Globus pallidus (tissue), 1 donor: ENCODE measurements around the gene MSL3B.

Source experiments
- DNase-seq: peaks from one replicate; pipeline ENCODE4 v3.0.0-alpha.2; 2015; ENCODE audit warnings: low spot score

MSL3B gene

DNA sequence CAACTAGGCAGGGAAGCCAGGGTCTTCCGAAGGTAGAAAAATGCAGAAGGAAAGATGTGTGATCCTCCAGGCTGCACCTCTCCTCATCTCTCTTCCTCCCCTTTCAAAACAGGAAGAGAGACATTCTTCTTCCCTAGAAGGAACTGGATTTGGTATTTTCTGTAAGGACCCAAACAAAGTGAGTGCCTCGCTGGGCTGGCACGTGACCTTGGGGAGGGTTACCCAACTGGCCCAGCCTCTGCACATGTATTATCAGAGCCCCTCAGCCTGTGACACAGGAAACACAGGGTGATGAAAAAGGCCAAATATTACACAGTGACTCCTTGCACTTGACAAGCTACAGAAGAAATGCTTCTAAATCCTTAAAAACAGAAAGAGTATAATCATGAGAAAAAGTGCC, 16.1 kb downstream of the MSL3B start:
- DNase-seq, result no peak

DNA sequence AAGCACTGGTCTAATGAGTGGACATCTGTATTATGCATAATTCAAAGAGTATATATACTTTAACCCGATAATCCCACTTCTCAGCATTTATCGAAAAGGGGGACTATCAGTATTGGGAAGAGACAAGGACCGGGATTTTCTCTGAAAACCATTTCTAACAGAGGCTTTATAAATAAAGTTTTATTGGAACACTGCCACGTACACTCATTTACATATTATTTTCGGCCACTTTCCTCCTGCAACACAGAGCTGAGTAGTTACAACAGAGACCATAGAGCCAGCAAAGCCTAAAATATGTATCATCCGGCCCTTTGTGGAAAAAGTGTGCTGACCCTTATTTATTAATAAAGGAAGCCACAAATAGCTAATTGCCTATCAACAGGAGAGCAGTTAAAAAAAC, 17.0 kb downstream of the MSL3B start:
- no peak for DNase-seq

DNA sequence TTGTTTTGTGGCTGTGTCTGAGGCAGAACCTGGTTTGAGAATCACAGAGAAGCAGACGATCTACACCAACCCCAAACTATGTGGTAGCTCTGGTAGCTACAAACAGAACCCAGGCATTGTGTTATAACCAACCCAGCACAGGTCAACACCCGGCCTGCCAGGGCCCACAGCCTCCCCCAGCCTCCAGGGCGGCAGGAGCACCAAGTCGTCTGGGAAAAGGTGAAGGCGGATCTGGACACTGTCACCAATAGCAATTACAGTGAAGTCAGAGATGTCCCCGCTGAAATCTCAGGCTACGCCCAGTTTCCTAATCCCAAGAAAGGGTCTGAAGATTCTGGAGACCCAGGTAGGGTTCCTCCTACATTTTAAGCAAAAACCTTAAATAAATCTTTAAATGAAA, 17.4 kb downstream of the MSL3B start:
- DNase-seq, result no peak

DNA sequence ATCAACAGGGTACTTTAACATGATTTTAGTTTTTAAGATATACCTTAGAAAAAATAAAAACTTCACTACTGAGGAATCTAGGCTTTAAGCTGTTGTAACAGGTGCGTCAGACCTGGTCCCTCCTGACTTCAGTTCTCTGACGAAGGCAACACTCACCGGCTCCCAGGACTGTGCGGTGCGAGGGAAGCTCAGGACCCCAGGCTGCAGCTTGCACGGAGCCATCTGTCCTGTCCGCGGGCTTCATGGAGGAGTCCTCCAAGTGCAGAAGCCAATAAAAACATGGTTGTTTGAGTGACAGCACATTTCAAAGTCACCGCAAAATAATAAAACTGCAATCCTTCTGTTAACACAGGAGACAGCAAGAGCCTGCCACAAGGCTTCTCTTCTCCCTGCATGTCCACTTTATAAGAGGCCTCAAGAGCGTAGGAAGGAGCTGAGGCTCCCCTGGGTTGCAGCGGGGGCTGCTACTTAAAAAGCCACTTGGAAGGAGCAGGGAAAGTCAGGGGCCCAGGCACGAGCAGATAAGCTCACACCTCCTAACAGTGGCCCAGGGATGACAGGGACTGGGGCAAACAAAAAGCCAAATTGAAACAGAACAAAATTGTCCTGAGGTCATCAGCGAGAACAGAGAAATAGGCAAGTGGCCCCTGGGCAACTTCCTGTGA, 18.4 kb downstream of the MSL3B start:
- no peak for DNase-seq

DNA sequence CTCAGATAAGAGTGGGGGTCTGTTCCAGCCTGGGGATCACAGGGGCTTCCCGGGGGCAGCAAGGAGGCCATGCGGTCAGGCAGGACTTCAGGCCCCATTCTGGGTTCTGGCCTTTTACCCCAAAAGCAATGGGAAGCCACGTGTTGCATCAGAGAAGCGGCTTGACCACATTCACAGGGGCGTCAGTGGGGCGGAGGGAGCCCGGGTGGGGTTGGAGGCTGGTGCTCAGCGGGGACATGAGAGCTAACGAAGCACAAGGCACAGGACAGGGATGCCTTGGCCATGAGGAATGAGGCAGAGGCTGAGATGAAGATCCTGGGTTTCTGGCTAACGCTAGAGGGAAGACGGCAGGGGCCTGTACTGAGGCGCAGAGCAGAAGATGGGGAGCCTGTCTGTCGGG, 19.9 kb downstream of the MSL3B start:
- no peak for DNase-seq

DNA sequence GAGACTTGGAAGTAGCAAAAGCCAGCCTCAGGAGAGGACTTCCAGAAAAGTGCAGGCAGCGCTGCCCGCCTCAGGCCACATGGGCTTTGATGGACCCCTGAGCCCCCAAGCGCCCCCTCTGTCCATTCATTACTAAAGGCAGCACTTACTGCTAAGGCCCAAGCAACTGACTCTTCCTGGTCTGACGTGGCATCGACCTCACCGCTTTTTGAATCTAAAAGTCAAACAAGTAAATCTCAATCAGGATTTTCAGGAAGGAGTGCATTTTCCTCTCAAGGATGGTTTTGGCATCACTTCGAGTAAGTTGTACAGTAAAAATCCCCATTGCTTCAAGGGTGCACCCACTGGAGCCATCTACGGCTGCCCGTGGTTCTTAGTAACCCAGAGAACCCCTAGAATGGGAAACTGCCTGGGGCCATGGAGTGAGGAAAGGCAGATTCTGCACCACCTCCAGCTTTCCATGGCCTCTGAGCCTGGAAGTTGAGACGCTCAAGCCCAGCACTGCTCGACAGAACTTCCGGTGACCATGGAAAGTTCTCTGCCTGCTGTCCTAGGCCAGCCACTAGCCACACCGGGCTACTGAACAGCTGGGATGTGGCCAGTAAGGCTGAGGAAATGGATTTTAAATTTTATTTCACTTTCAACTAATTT, 20.8 kb downstream of the MSL3B start:
- DNase-seq, result no peak

DNA sequence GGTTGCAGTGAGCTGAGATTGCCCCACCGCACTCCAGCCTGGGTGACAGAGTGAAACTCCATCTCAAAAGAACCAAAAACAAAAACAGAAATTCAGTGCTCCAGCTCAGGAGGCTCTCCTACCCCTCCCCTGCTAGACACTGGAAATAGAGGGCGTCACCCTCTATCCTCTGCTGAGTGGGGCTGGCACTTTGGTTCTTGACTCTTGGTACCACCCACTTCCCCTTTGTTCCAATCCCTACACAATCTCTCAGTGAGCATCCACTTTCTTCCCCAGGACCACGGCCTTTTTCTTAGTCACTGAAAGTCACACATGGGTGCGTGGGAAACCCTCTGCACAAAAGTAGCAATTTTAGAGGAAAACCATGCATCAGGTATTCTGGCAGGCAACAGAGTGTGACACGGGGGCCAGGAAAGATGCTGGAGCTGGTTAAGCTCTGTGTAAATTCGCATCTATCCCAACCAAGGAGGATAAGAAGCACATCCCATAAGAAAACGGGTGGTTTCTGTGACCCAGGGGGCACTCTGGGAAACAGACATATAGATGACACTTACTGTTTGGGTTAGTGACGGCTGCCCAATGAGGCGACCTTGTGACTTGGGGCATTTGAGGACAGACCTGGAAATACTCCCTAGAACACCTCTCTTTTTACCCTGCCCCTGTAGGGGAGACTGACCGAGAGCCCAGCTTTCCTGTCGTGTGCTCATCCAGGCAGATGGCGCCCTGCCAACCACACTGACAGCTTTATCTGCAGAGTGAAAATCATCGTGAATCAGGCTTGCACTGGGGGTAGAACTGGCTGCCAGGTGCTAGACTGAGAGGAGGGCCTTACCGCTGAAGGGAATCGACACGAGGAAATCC, 21.6 kb downstream of the MSL3B start:
- DNase-seq, result no peak

- DNase-seq, result no peak
Observed at GRCh38 chr2:233845301-233846060, 22.7 kb downstream of the MSL3B start.

DNA sequence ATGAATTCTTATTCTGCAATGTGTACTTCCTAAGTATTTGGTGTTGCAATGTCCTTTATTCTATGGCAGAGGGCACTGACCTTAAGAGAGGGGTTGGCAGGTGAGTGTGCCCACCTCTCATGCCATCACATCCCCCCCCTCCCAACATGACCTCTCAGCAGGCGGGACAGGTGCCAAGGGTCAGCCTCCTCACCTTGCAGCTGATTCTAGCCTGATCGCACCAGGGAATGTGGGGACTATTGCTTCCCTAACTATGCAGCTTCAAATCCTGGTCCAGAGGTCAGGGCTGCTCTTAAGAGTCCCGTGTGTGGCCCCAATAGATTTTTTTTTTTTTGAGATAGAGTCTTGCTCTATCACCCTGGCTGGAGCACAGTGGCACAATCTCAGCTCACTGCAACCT, 23.4 kb downstream of the MSL3B start:
- DNase-seq, result no peak

- no peak for DNase-seq
Observed at GRCh38 chr2:233844064-233844807, 23.9 kb downstream of the MSL3B start.

GRCh38 chr2:233841183-233841582, 27.0 kb downstream of the MSL3B start:
- no peak for DNase-seq

DNA sequence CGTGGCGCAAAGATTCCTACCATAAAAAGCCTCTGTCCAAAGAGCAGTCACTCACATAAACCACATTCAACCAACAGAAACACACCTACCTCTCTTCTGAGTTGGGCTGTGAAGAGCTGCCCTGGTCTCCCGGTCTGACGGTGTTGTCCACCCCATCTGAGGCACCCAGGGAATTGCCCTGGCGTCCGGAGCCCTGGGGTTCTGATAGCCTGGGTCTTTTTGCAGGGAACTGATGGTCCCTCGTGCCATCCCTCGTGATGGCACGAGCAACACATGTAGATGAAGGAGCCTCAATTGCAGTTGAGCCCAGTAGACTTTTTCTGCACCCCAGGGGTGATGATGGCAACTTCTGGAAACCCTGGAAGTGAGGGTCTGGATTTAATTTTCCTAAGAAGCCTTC, 27.7 kb downstream of the MSL3B start:
- no peak for DNase-seq

- no peak for DNase-seq
Observed at GRCh38 chr2:233839447-233839820, 28.8 kb downstream of the MSL3B start.

DNA sequence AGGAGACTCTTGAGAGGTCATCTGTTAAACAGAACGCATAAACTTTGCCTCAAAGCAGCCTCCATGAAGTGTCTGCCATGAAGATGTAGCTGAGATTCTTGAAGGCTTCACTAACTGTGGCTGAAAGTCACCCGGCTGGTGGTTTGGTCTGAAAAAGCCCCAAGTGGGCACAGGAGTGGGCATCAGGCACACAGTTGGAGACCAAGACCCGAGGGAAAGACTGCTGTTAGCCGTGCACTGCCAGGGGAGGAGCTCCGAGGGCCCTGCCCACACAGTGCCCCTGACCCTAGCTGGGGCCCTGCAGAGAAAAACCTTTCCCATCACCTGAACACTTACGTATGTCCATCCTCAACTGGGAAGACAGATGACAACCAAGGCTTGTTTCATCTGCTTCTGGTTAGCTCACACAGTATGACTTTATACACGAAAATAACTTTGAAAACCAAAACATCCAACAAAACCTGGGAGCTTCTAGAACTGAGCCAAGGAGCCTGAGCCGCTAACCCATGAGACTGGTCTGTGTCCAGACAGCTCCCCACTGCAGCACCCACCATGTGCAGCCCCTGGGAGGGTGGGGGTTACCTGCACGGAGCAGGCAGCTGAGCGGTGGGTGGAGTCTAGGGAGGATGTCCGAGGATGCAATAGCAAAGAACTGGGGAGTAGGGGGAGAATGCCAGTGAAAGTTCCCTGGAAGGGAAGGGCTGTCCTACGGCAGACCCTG, 29.3 kb downstream of the MSL3B start:
- no peak for DNase-seq

DNA sequence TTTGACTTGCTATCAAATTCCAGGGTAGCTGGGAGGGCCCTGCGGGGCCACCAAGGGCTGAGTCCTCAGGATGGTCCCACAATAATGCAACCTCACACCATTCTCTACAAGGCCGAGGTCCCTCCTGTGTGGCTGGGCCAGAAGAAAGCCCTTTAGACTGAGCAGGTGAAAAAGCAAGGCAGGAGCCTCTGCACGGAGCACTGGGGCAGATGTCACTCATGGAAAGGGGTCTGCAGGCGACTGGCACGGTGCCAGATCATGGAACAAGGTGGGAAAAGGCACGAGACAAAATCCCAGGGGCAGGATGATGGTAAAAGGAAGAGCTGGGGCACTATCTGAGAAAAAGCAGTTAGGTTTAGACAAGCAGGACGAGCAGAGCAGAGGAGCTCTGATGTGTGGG, 29.9 kb downstream of the MSL3B start:
- no peak for DNase-seq

- no peak for DNase-seq
Observed at GRCh38 chr2:233837694-233838229, 30.4 kb downstream of the MSL3B start.

GRCh38 chr2:233836359-233836758, 31.8 kb downstream of the MSL3B start:
- DNase-seq, result no peak

DNA sequence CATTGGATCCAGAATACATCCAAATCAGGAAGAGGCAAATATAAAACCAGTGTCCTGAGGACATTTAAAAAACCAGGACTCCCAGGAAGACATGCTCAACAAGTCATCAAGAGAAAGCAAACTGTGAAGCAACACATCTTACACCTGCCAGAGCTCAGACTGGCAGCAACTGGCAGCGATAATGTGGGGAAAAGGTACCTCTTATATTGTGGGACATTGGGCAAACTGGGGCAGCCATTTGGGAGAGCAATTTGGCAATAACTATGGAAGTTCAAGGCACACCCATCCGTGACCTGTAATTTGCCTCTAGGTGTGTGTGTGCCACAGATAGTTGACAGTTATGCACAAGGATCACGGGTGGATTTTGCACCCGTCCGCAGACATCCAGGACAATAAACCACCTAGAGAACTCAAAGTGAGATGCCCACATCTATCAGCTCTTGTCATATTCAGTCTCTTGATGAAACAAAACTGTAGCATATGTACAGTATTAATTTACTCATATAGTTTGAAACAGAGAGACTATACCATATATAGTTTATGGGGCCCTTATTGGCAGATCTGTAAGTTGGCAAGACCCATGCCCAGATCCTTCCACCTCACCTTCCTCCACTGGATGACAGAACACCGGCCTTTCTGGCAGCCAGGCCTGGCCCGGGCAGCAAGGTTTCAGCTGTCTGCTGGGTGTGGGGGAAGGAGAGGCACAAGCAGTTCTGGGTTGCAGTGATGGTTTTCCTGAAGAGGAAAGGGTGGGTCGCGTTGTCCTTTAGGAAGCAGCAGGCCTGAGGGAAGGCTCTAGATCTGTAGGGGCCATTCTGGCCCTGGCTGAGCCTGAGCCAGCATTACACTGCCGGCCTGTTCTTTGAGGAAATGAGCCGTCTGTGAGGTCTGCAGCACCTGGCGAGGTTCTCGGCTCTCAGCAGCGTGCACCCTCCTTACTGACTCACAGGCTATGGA, 32.7 kb downstream of the MSL3B start:
- no peak for DNase-seq

DNA sequence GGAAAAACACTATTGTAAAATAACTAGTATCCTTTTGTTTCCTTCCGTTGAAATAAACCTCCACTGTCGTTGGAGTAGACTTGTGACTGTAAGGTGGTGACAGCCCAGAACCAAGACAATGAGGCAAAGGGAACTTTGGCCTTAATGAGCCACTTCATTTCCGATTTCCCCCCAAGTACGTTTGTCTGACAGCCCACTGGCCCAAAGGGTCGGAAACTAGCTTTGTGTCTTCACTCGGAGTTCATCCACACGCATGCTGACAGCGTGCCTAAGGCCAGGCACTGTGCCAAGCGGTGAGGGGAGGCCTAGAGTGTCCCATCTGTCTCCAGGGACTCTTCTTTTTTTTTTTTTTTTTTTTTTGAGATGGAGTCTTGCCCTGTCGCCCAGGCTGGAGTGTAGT, 34.8 kb downstream of the MSL3B start:
- DNase-seq, result no peak

DNA sequence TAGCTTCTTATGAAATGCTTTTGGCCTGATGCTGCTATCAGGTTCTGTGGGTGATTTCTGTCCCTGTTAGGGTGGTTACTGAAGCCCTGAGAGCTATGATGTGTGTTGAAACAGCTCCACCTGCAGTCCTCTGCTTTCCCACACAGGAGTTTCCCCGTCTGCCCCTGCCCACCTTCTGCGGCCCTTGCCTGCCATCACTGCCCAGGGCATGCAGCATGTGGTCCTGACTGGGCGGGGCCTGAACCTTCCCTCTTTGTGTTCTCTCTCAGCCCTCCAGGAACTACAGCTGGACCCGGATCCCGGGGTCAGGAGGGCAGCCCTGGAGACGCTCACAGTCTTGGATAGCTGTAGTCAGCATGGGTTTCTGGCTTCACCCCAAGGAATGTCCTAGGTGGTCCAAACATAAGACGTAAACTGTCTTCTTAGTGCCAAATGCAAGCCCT, 35.3 kb downstream of the MSL3B start:
- DNase-seq, result no peak
